MG63 (cell line): ENCODE measurements around the gene UNC13C. TPM values are rescaled to one million over a fixed set of nuclear protein-coding genes. Genes with fewer than 3 reads are reported as not detected.
"Not testable (repeated sequence)": the region's sequence is repeated elsewhere in the genome, so short reads cannot be mapped to it uniquely, and the experiment has no call there.

Experiments
- DNase-seq: peaks from one replicate; pipeline ENCODE4 v3.0.0-alpha.2; 2020
- H3K27me3 ChIP-seq: fragments of 250-450 bp; sonication (Bioruptor Pico); 2 replicates; pipeline ENCODE4 v1.5.1; 2020; ENCODE audit warnings: mild to moderate bottlenecking, moderate library complexity
- H3K36me3 ChIP-seq: fragments of 250-450 bp; sonication (Bioruptor Pico); 2 replicates; pipeline ENCODE4 v1.5.1; 2020; ENCODE audit warnings: mild to moderate bottlenecking, moderate library complexity
- H3K4me3 ChIP-seq: fragments of 250-450 bp; sonication (Bioruptor Pico); 2 replicates; pipeline ENCODE4 v1.5.1; 2020; ENCODE audit warnings: mild to moderate bottlenecking, moderate library complexity
- H3K9me3 ChIP-seq: fragments of 250-450 bp; sonication (Bioruptor Pico); 2 replicates; pipeline ENCODE4 v1.5.1; 2020; ENCODE audit warnings: mild to moderate bottlenecking, moderate library complexity
- total RNA-seq: library from RNA; depleted of rRNA; stranded (reverse); fragments of >200 nt; shearing (Covaris generic); gene quantifications from 2 replicates; pipeline ENCODE4 v1.2.3, GENCODE V29; 2014; ENCODE audit warnings: low replicate concordance

The UNC13C gene
- total RNA-seq, 1 experiment from 2014 or later, result not detected

DNA sequence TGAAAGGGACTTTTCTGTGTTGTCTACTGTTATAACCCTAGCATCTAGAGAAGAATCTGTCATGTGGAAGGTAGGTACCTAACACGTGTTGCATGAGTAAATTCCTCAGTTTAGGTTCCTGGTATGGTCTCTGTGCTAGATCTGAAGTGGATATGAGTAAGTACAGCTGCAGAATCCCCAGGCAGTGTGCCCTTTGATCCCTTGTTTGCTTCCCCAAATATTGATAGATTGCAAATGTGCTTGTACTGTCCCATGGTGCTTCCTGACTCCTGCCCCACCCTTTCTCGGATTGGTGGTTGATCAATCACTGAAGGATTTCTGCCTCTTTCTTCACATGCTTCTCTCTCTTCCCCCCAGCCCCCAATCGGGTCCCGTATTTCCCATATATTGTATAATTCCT lies 450.4 kb downstream of the UNC13C start:
- Histone ChIP-seq H3K27me3 (no peaks in the 10 kb centered on the region; the same call in 1 of the 2 replicates), H3K4me3 (no peak overlapping the region), H3K36me3 (no peaks in the 10 kb centered on the region), H3K9me3 (no peaks in the 10 kb centered on the region)
- no peak for DNase-seq

DNA sequence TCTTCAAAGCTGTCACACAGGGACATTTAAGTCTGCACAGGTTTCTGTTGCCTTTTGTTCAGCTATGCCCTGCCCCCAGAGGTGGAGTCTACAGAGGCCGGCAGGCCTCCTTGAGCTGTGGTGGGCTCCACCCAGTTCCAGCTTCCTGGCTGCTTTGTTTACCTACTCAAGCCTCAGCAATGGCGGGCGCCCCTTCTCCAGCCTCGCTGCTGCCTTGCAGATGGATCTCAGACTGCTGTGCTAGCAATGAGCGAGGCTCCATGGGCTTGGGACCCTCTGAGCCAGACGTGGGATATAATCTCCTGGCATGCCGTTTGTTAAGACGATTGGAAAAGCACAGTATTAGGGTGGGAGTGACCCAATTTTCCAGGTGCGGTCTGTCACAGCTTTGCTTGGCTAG lies 472.0 kb downstream of the UNC13C start:
- DNase-seq, H3K36me3 ChIP-seq, H3K4me3 ChIP-seq, H3K9me3 ChIP-seq, H3K27me3 ChIP-seq: not testable (repeated sequence)

DNA sequence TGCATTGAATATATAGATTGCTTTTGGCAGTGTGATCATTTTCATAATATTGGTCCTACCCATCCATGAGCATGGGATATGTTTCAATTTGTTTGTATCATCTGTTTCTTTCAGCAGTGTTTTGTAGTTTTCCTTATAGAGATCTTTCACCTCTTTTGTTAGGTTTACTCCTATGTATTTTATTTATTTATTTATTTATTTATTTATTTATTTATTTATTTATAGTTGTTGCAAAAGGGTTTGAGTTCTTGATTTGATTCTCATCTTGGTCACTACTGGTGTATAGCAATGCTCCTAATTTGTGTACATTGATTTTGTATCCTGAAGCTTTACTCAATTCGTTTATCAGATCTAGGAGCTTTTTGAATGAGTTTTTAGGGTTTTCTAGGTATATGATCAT lies 478.2 kb downstream of the UNC13C start:
- Histone ChIP-seq H3K4me3 (no peak overlapping the region), H3K36me3 (no peaks in the 10 kb centered on the region), H3K9me3 (no peaks in the 10 kb centered on the region; the same call in 1 of the 2 replicates), H3K27me3 (no peaks in the 10 kb centered on the region)
- DNase-seq, result no peak

DNA sequence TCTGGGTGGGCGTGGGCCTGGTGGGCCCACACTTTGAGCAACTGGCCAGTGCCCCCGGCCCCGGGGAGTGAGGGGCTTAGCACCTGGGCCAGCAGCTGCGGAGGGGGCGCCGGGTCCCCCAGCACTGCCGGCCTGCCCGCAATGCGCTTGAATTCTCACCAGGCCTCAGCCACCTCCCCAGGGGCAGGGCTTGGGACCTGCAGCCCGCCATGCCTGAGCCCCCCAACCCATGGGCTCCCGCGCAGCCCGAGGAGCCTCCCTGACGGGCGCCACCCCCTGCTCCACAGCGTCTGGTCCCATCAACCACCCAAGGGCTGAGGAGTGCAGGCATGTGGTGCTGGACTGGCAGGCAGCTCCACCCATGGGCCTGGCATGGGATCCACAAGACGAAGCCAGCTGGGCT lies 484.3 kb downstream of the UNC13C start:
- Histone ChIP-seq H3K9me3 (no peaks in the 10 kb centered on the region), H3K4me3 (no peak overlapping the region), H3K27me3 (no peaks in the 10 kb centered on the region), H3K36me3 (no peaks in the 10 kb centered on the region)
- DNase-seq, result no peak

DNA sequence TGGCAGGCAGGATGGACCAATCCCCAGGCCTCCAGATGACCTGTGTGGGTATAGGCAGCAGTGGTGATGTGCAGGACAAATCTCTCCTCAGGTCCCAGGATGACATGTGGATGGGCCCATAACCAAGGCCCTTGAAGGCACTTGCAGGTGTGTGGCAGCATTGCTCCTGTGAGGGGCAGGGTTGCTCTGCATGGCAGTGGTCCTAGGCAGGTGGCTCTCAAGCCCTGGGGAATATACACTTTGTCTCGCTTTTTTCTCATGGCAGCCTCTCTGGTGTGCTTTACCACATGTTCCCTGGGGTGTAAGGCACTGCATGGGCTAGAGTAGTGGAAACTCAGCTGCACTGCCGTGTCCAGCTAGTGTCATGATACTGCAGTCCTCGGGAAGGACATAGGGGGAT lies 503.6 kb downstream of the UNC13C start:
- H3K27me3 ChIP-seq, result no peaks in the 10 kb centered on the region
- no peak overlapping the region for H3K4me3 ChIP-seq
- no peaks in the 10 kb centered on the region for H3K36me3 ChIP-seq
- H3K9me3 ChIP-seq, result no peaks in the 10 kb centered on the region
- no peak for DNase-seq

DNA sequence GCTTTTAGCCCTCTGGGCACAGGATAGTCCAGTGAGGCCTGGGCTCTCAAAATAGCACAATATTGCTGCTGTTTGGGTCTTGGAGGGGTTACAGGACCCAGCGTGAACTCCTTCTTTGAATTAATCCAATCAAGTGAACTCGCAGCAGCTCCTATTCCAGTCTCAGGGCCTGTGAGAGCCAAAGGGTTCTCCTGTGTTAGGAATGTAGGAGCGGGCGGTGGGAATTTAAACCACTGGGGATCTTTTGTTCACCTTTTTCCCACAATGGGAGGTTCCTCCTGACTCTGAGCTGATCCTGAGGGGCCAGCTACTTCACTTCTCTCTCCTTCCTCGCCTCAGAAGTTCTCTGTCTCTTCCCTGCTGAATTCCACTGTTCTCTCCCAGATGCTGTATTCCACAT lies 504.0 kb downstream of the UNC13C start:
- no peak for DNase-seq
- Histone ChIP-seq H3K4me3 (no peak overlapping the region), H3K36me3 (no peaks in the 10 kb centered on the region), H3K9me3 (no peaks in the 10 kb centered on the region), H3K27me3 (no peaks in the 10 kb centered on the region)

DNA sequence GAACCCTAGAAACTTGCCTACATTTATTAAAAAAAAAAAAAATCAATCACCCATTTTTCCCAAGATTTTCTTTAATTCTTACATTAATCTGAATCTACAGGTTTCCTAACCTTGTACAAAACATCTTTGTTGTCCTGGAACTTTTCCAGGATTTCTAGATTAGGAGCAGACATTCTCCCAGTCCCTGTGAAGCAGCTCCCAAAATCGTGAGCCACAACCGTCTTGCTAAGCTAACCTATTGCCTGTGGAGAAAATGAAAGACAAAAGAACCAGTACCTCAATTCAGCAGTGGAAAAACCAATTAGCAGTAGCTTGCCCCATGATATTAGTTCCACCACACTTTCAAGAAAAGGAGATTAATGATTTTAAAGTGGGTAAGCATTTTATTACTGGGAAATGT lies 522.1 kb downstream of the UNC13C start:
- Histone ChIP-seq H3K27me3 (peaks cover 2% of the 10 kb centered on the region; the same call in 1 of the 2 replicates), H3K9me3 (no peaks in the 10 kb centered on the region), H3K36me3 (no peaks in the 10 kb centered on the region), H3K4me3 (no peak overlapping the region)
- no peak for DNase-seq

DNA sequence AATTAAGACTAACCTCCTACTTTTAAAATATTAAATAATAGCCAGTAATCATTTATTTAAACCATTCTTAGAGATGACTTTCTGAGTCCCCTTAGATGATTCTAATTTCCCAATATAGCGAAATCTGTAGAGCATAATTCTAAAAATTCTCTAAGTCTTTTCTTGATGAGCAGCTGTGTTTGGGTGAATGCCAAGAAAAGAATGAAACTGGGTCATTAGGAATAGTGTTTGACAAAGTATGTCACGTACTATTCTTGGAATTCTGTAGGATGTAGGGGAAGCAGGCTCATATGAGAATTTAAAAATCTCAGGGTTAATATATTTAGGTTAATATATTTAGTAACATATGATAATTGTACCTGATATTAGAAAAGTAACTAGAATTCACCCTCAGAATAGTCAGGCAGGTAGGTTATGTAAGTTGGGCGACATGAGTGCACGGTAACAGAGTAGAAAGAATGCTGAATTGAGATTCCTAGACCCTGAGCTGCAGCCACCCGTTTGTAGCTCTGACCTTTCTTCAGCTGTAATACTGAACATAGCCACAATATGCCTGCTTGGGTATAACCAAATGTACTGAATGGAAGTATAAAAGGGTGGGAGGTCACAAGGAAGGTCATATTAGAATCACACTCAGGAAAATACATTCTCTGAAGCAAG lies 524.3 kb downstream of the UNC13C start:
- H3K9me3 ChIP-seq, result no peaks in the 10 kb centered on the region
- H3K4me3 ChIP-seq, result no peak overlapping the region
- H3K36me3 ChIP-seq, result no peaks in the 10 kb centered on the region
- DNase-seq, result no peak
- H3K27me3 ChIP-seq, result peaks cover 2% of the 10 kb centered on the region; the same call in 1 of the 2 replicates

DNA sequence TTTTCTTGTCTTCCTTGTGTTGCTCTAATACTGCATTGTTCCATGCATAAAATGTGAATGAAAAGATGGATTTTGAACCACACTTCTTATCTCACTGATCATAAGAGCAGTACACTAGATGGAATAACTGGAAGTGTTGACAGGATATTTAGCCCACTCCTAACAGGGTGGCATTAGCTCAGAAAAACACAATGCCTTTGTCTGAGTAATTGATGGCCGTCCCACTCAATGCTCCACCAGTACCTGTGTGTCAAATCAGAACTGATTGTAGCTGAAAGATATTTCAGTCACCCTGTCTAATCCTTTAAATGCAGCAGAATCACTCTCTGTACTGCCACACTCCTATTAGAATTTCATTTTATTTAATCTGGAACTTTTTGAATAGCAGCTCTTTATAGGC lies 526.5 kb downstream of the UNC13C start:
- peaks cover 2% of the 10 kb centered on the region; the same call in 1 of the 2 replicates for H3K27me3 ChIP-seq
- no peak overlapping the region for H3K4me3 ChIP-seq
- DNase-seq, result no peak
- no peaks in the 10 kb centered on the region for H3K36me3 ChIP-seq
- H3K9me3 ChIP-seq, result no peaks in the 10 kb centered on the region

DNA sequence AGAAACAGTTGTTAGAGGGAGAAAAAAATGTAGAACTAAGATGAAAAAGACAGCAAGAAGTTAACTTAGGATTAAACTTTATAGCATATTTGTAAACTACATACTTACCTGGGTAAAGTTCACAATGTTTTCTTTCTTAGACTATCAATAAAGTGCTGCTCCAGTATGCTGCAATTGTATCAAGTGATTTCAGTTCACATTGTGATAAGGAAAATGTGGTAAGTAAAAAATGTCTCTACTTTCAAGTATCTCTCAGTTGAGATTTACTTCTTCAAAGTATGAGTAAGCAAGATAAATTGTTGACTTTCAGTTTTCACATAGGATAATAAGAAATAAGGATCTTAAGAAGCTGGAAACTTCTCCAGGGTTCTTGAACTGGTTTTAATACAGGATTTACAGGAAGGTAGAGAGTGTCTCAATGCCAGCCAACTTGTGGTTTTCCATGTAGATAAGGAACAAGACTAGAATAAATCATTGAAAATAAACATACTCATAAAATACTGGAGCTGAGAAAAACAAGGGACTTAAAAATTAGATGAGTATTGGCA lies 528.8 kb downstream of the UNC13C start:
- no peaks in the 10 kb centered on the region for H3K9me3 ChIP-seq
- H3K36me3 ChIP-seq, result no peaks in the 10 kb centered on the region
- no peak for DNase-seq
- no peaks in the 10 kb centered on the region for H3K27me3 ChIP-seq
- H3K4me3 ChIP-seq, result no peak overlapping the region

DNA sequence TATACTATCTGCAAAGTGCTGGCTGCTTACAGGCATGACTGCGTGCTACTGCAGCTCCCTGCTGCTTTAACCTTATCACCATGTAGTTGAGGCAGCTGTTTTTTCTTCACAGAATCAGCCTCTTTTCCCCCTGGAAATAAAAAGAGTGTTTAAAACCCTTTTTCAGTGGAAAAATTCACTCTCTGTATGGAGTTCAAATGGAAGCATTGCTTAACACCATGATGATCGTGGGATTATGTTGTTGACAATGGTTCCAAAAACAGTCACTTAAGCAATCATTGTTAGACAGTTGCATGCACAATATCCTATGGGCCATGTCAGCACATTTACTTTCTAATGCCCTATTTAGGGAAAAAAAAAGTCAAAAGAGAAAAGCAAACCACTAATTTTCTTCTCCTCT lies 536.4 kb downstream of the UNC13C start:
- H3K4me3 ChIP-seq, result no peak overlapping the region
- H3K27me3 ChIP-seq, result no peaks in the 10 kb centered on the region
- DNase-seq, result no peak
- H3K36me3 ChIP-seq, result no peaks in the 10 kb centered on the region
- H3K9me3 ChIP-seq, result no peaks in the 10 kb centered on the region

DNA sequence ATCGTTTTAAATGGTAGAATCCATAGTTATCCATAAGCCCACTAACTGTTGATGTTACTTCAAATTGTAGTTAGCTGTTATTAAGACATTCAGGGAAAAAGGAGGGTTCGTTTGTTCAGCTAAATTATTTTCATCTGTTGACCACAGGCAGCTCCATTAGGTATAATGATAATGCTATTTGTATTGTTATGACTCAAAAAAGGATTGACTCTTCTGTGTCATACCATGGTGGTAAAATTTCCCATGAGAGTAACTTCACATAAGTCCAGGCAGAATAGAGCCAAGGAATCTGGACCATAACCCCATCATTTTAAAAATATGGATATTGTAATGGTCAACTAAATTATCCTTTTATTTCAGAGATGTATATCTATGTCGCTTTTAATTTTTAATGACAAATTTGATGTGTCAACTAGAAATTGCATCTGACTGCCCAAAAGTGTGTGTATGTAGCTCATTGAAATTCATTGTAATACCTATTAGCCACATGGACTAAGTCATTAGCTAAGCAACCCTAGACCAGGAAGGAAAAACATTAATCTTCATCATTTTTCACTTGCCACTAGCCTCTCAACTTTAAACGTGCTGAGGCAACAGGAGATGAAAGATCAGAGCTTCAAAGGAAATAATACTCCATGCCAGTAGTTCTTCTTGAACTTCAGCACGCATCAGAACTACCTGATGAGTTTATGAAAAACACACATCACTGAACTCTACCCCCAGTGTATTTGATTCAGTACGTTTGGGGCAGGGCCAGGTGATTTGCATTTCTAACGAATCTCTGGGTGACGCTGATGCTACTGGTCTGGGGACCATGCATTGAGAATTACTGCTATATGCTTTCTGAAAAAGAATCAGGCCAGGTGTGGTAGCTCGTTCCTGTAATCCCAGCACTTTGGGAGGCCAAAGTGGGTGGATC lies 537.7 kb downstream of the UNC13C start:
- H3K36me3 ChIP-seq, result no peaks in the 10 kb centered on the region
- H3K27me3 ChIP-seq, result no peaks in the 10 kb centered on the region
- no peak overlapping the region for H3K4me3 ChIP-seq
- H3K9me3 ChIP-seq, result no peaks in the 10 kb centered on the region
- no peak for DNase-seq

DNA sequence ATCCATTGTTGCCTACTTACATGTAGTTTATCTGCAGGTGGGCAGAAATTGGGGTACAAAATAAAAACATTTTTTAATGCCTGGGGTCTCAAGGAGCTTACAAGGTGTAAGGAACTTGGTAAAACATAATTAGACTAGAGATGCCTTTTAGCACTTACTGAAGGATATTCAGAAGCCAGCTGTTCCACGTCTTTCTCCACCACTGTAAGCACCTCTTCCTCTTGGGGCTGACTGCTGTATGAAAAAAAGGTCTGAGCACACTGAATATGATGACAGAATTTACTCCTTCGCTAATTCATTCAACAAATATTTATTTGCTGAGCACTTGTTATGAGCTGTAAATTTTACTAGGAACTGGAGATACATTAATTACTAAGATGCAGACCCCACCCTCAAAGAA lies 539.1 kb downstream of the UNC13C start:
- Histone ChIP-seq H3K36me3 (no peaks in the 10 kb centered on the region), H3K9me3 (no peaks in the 10 kb centered on the region), H3K27me3 (no peaks in the 10 kb centered on the region; the same call in none of the 2 replicates), H3K4me3 (no peak overlapping the region)
- DNase-seq, result no peak

DNA sequence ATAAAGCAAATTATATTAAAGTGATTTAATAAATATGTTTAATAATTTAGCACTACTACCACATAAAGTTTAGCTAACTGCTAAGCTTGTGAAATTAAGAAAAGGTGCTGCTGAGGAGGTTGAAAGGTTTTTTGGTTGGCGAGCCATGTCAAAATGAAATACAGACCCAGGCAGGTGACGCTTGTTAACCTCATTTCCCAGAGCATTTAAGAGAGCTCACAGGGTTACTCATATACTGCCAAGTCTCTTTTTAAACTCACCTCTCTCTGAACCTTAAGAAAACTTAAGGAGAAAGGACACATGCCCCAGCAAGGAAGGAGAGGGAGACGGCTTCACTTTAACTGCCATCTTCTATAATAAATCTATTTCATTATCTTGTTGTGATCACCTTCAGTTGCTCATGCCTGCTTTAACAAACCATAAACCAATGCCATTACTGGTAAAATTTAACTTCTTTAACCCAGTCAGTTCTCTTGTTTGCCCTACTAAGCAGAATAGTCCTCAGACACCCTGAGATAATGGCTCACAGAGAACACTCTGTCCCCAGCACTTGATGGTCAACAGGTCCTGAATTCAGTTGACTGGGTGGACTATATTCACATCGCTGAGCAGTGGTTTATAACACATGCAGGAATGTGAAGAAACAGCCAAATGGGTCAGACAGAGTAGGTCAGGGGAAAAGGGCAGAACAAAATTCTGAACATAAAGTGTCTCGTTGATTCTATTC lies 540.1 kb downstream of the UNC13C start:
- Histone ChIP-seq H3K9me3 (no peaks in the 10 kb centered on the region), H3K4me3 (no peak overlapping the region), H3K27me3 (peaks cover 3% of the 10 kb centered on the region), H3K36me3 (no peaks in the 10 kb centered on the region)
- DNase-seq, result no peak

DNA sequence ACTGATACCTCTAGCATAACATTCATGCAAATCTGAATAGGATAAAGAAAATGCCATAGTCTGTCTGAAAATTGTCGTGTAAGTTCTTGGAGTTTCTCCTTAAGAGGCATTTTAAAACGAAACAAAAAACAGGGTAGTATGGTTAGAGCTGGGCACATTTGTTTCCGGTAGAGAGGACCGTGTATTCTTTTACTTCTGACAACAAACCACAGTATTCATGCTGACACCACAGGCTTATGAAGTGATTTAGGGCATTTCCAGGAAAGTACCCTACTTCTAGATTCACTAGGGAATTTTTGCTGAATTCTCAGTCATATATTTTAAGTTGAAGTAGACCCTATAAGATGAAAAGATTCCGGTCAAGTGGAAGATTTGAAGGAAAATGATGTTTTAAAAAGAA lies 541.3 kb downstream of the UNC13C start:
- no peak for DNase-seq
- Histone ChIP-seq H3K9me3 (no peaks in the 10 kb centered on the region), H3K4me3 (no peak overlapping the region)

DNA sequence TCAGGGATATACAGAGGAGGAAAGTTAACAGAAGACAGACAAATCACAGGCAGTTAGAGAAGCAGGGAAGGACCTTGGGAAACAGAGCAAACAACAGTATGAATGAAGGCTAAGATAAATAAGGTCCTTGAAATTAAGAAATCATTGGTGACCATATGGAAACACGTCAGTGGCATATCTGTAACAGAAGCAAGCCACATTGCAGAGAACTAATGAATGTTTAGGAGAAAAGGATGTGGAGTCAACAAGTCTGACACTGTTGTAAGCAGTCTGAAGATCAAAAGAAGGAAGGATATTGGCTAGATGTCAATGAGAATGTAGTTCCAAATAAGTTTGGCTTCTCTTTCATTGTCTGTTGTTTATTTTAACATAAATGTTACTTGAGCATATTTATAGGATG lies 542.4 kb downstream of the UNC13C start:
- H3K9me3 ChIP-seq, result no peaks in the 10 kb centered on the region
- no peak for DNase-seq
- peaks cover 8% of the 10 kb centered on the region for H3K27me3 ChIP-seq
- H3K36me3 ChIP-seq, result no peaks in the 10 kb centered on the region
- H3K4me3 ChIP-seq, result no peak overlapping the region

More for the DNA sequence above, 541.3 kb downstream of the UNC13C start:
- no peaks in the 10 kb centered on the region for H3K36me3 ChIP-seq
- peaks cover 7% of the 10 kb centered on the region for H3K27me3 ChIP-seq

DNA sequence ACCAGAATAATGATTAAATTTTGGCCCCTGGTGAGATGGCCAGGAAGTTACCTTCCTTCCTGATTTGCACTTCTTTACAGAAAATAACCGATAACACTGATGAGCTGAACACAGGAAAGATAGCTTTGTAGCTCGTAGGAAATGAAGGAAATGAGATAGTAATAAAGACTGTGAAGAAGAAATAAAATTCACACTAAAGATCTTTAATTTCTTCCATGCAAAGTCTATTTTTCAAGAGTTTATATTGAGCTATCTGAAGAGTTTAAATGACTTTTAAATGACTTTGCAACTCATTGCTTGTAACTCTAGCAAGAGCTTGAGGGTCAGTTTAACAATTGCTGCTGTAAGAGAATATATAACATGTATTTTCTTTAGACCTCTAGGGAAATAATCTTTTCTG lies 543.0 kb downstream of the UNC13C start:
- no peaks in the 10 kb centered on the region for H3K36me3 ChIP-seq
- H3K9me3 ChIP-seq, result no peaks in the 10 kb centered on the region
- no peak overlapping the region for H3K4me3 ChIP-seq
- H3K27me3 ChIP-seq, result peaks cover 8% of the 10 kb centered on the region
- no peak for DNase-seq
